Thymus (tissue), 11 donors: Measurements from ENCODE around the gene SIDT1. TPM values are rescaled to one million over a fixed set of nuclear protein-coding genes. Genes with fewer than 3 reads are reported as not detected.

ENCODE experiments used
- DNase-seq, 9 donors: peaks; one replicate each; pipeline ENCODE4 v3.0.0-alpha.2; 2013; ENCODE audit warnings: low spot score in 9 of 9, low read depth in 6 of 9, missing footprints in 1 of 9
- H3K27ac ChIP-seq, 2 donors: one replicate each; pipeline ENCODE4 v1.5.1; 2013; ENCODE audit warnings: control low read depth in 1 of 2, low read depth in 1 of 2, low read length in 1 of 2, mild to moderate bottlenecking in 1 of 2, moderate library complexity in 1 of 2
- H3K27me3 ChIP-seq, 2 donors: one replicate each; pipeline ENCODE4 v1.5.1; 2013; ENCODE audit warnings: low read length in 1 of 2; ENCODE audit not compliant: control insufficient read depth in 2 of 2, insufficient read depth in 1 of 2
- H3K36me3 ChIP-seq, 2 donors: one replicate each; pipeline ENCODE4 v1.5.1; 2013; ENCODE audit warnings: low read length in 1 of 2, mild to moderate bottlenecking in 1 of 2, moderate library complexity in 1 of 2; ENCODE audit not compliant: control insufficient read depth in 2 of 2, insufficient read depth in 2 of 2
- H3K4me1 ChIP-seq, 2 donors: one replicate each; pipeline ENCODE4 v1.5.1; 2013; ENCODE audit warnings: low read length in 2 of 2; ENCODE audit not compliant: control insufficient read depth in 2 of 2, insufficient read depth in 2 of 2
- H3K4me3 ChIP-seq, 2 donors: one replicate each; pipeline ENCODE4 v1.5.1; 2013; ENCODE audit warnings: low read length in 2 of 2, control low read depth in 1 of 2, mild to moderate bottlenecking in 1 of 2
- H3K9me3 ChIP-seq, 2 donors: one replicate each; pipeline ENCODE4 v1.5.1; 2013; ENCODE audit warnings: low read length in 1 of 2, mild to moderate bottlenecking in 1 of 2; ENCODE audit not compliant: control insufficient read depth in 2 of 2, insufficient read depth in 1 of 2
- WGBS: extraction: QIAGEN DNeasy Blood & Tissue Kit; methylation state at CpG from one replicate; pipeline ENCODE4 v1.1.7; 2013; 5-methylcytosine and 5-hydroxymethylcytosine counted together
- polyA plus RNA-seq: library from polyadenylated mRNA; stranded (reverse); fragments of 200-250 nt; gene quantifications from one replicate; pipeline ENCODE4 v1.2.3, GENCODE V29; 2013
- total RNA-seq: library from RNA; stranded (reverse); fragments of 120-200 nt; gene quantifications from one replicate; pipeline ENCODE4 v1.2.4, GENCODE V29; 2013
- donor health status: healthy.

The SIDT1 gene
- total and polyA plus RNA-seq, 2 donors, result 4.2 to 12.6 TPM

DNA sequence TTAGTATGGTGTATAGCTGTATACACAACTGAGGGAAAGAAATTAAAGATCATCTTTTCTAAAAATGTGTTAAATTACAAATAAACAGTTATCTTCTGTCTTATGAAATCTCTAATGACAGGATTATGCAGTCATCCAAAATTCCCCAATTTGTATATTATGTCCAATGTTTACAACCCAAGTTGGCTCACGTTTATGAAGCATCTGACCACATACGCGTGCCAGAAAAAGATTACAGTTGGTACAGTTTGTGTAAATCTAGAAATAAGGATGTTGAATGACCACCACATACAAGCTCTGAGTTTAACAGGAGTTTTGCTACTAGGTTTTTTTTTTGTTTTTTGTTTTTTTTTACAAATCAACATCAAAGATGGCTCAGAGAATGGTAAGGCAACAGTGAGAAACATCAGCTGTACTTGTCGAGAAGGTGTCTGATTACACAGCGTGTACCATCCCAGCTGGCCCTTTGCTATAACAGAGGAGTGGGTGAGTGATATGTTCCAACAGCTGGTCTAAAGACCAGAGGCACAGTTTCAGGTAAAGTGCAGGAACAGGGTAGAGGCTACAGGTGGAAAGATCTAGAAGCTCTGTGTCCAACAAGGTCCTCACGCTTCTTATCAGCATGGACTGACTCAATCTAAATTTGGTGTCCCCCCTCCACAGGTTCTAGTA lies 117.0 kb downstream of the SIDT1 start:
- Histone ChIP-seq H3K9me3 (peaks cover 0 to 5% of the 10 kb centered on the region in 2 donors), H3K4me1 (no peaks in the 10 kb centered on the region), H3K27ac (no peak overlapping the region), H3K4me3 (no peak overlapping the region), H3K36me3 (no peaks in the 10 kb centered on the region), H3K27me3 (no peaks in the 10 kb centered on the region)
- no peak for DNase-seq
- WGBS, result 98% methylated on average over 6 of the region's 6 CpGs

- H3K36me3 ChIP-seq, result peaks cover 21 to 27% of the 10 kb centered on the region in 2 donors
- H3K9me3 ChIP-seq, result no peaks in the 10 kb centered on the region
- H3K4me1 ChIP-seq, result peaks cover 2 to 6% of the 10 kb centered on the region in 2 donors
- no peak overlapping the region for H3K27ac ChIP-seq
- 99% methylated on average over 1 of the region's 1 CpG for WGBS
- no peaks in the 10 kb centered on the region for H3K27me3 ChIP-seq
- H3K4me3 ChIP-seq, result no peak overlapping the region
- DNase-seq, result no peak
These were observed 122.0 kb downstream of the SIDT1 start for GRCh38 chr3:113654310-113654709.

DNA sequence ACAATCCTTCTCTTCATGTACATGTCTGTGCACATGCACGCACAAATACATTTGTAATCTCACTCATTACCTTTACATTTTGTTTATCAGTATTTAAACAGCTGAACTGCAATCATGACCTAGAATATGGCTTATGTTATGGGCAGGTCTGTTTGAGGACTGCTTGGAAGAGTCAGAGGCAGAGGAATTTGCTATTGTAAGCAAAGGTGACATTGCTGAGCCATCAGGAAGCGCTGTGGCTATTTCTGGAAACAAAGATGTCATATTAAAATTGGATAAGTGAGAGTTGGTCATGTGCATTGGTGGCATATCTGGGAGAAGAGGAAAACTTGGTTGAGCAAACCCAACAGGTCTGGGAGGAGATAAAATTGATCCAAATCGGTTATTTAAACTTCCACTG lies 122.5 kb downstream of the SIDT1 start:
- H3K36me3 ChIP-seq, result peaks cover 27 to 32% of the 10 kb centered on the region in 2 donors
- peaks cover 5 to 12% of the 10 kb centered on the region in 2 donors for H3K4me1 ChIP-seq
- DNase-seq, result no peak
- H3K9me3 ChIP-seq, result no peaks in the 10 kb centered on the region
- no peak overlapping the region for H3K4me3 ChIP-seq
- no peak overlapping the region for H3K27ac ChIP-seq
- over 99% methylated on average over 3 of the region's 3 CpGs for WGBS
- no peaks in the 10 kb centered on the region for H3K27me3 ChIP-seq

- H3K9me3 ChIP-seq, result no peaks in the 10 kb centered on the region
- WGBS, result 97% methylated on average over 3 of the region's 3 CpGs
- peaks cover 39 to 45% of the 10 kb centered on the region in 2 donors for H3K36me3 ChIP-seq
- no peak overlapping the region for H3K27ac ChIP-seq
- H3K4me3 ChIP-seq, result no peak overlapping the region
- H3K4me1 ChIP-seq, result peaks cover 5 to 12% of the 10 kb centered on the region in 2 donors
- no peak for DNase-seq
- no peaks in the 10 kb centered on the region for H3K27me3 ChIP-seq
These were observed 125.8 kb downstream of the SIDT1 start for GRCh38 chr3:113658107-113658506.

- Histone ChIP-seq H3K36me3 (peaks cover 39 to 50% of the 10 kb centered on the region in 2 donors), H3K27me3 (no peaks in the 10 kb centered on the region), H3K4me1 (peaks cover 5 to 12% of the 10 kb centered on the region in 2 donors), H3K27ac (peak overlapping the region; percentile 76 to 86), H3K9me3 (no peaks in the 10 kb centered on the region), H3K4me3 (no peak overlapping the region)
- peak; percentile 13 to 71 (median 26) for DNase-seq
- 76% methylated on average over 1 of the region's 1 CpG for WGBS
These were observed 126.8 kb downstream of the SIDT1 start for GRCh38 chr3:113659101-113659541.

- DNase-seq, result no peak
- Histone ChIP-seq H3K4me1 (peaks cover 5 to 12% of the 10 kb centered on the region in 2 donors), H3K36me3 (peaks cover 39 to 57% of the 10 kb centered on the region in 2 donors), H3K27me3 (no peaks in the 10 kb centered on the region), H3K9me3 (no peaks in the 10 kb centered on the region), H3K27ac (peak overlapping the region in 1 of 2 donors; percentile 86), H3K4me3 (no peak overlapping the region)
- WGBS, result 86% methylated on average over 1 of the region's 1 CpG
These were observed 127.6 kb downstream of the SIDT1 start for GRCh38 chr3:113659996-113660395.

GRCh38 chr3:113660458-113660857 lies 128.1 kb downstream of the SIDT1 start:
- WGBS, result 98% methylated on average over 2 of the region's 2 CpGs
- Histone ChIP-seq H3K4me3 (no peak overlapping the region), H3K36me3 (peaks cover 36 to 61% of the 10 kb centered on the region in 2 donors), H3K27me3 (no peaks in the 10 kb centered on the region), H3K27ac (peak overlapping the region in 1 of 2 donors; percentile 12), H3K4me1 (peaks cover 5 to 12% of the 10 kb centered on the region in 2 donors), H3K9me3 (no peaks in the 10 kb centered on the region)
- DNase-seq, result no peak

- no peaks in the 10 kb centered on the region for H3K9me3 ChIP-seq
These were observed 128.5 kb downstream of the SIDT1 start for GRCh38 chr3:113660896-113661295.

DNA sequence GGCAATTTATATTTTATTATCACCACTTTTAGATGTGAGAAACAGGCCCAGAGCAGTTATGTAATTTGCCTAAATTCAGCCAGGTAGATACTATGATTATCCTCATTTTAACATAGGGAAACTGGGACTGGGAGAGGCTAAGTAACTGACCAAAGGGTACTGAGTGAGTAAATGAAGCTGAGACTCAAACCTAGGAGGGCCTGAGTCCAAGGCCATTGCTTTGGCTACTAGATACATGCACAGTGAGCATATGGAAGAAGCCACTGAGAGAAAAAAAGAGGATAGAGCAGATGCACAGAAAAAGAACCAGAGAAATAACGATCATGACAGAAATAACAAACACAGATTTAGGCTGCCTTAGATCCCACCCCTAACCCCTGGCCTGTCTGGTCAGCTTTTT lies 130.5 kb downstream of the SIDT1 start:
- WGBS, result 96% methylated on average over 1 of the region's 1 CpG
- peaks cover 5 to 14% of the 10 kb centered on the region in 2 donors for H3K4me1 ChIP-seq
- no peak overlapping the region for H3K27ac ChIP-seq
- no peak overlapping the region for H3K4me3 ChIP-seq
- no peaks in the 10 kb centered on the region for H3K27me3 ChIP-seq
- peaks cover 21 to 48% of the 10 kb centered on the region in 2 donors for H3K36me3 ChIP-seq
- H3K9me3 ChIP-seq, result no peaks in the 10 kb centered on the region
- no peak for DNase-seq

More at GRCh38 chr3:113660896-113661295, 128.5 kb downstream of the SIDT1 start:
- DNase-seq, result no peak
- Histone ChIP-seq H3K4me3 (no peak overlapping the region), H3K27ac (no peak overlapping the region), H3K27me3 (no peaks in the 10 kb centered on the region), H3K4me1 (peaks cover 5 to 12% of the 10 kb centered on the region in 2 donors), H3K36me3 (peaks cover 32 to 64% of the 10 kb centered on the region in 2 donors)
- WGBS, result 90% methylated on average over 4 of the region's 4 CpGs
